ENCODE data around the gene CD99L2. TPM values are rescaled to one million over a fixed set of nuclear protein-coding genes. Genes with fewer than 3 reads are reported as not detected.

The CD99L2 gene
- total and polyA plus RNA-seq, 2 donors (not counting 1 experiment from before 2014, with no cell fraction given): 40.6 to 55.5 TPM

- DNase-seq (ENCODE audit: low read depth in 2 of 2): no peak
- no peak overlapping the region for H3K4me3 ChIP-seq (replicated peaks in 1 of 4; ENCODE audit: control extremely low read depth in 1 of 4, insufficient read depth in 1 of 4, low read depth in 3 of 4, low read length in 4 of 4)
- no peak overlapping the region for H2AFZ ChIP-seq (ENCODE audit: low read length)
- no peaks in the 10 kb centered on the region for H3K9me3 ChIP-seq (ENCODE audit: control insufficient read depth, insufficient read depth, low read depth, low read length)
- no peak overlapping the region for H3K27ac ChIP-seq (ENCODE audit: insufficient read depth, low read length)
- H4K20me1 ChIP-seq (ENCODE audit: control insufficient read depth, extremely low read depth, insufficient read depth, low read length): no peaks in the 10 kb centered on the region
- H3K79me2 ChIP-seq (ENCODE audit: control insufficient read depth, insufficient read depth, low read length): no peaks in the 10 kb centered on the region
- H3K36me3 ChIP-seq (ENCODE audit: control insufficient read depth, insufficient read depth, low read length): no peaks in the 10 kb centered on the region
- H3K27me3 ChIP-seq (ENCODE audit: control insufficient read depth, insufficient read depth, low read length): no peaks in the 10 kb centered on the region
- TF ChIP-seq, protein P1, sequence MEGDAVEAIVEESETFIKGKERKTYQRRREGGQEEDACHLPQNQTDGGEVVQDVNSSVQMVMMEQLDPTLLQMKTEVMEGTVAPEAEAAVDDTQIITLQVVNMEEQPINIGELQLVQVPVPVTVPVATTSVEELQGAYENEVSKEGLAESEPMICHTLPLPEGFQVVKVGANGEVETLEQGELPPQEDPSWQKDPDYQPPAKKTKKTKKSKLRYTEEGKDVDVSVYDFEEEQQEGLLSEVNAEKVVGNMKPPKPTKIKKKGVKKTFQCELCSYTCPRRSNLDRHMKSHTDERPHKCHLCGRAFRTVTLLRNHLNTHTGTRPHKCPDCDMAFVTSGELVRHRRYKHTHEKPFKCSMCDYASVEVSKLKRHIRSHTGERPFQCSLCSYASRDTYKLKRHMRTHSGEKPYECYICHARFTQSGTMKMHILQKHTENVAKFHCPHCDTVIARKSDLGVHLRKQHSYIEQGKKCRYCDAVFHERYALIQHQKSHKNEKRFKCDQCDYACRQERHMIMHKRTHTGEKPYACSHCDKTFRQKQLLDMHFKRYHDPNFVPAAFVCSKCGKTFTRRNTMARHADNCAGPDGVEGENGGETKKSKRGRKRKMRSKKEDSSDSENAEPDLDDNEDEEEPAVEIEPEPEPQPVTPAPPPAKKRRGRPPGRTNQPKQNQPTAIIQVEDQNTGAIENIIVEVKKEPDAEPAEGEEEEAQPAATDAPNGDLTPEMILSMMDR (conservative IDR thresholded peaks at IDR 0.05 in 1 of 2, IDR thresholded peaks at IDR 0.05 in 1 of 2; ENCODE audit: low read depth in 1 of 2, low read length in 2 of 2): no peak
- TF ChIP-seq EZH2 (IDR thresholded peaks at IDR 0.05; ENCODE audit: low read length, missing control alignments): no peak
- H3K4me2 ChIP-seq (ENCODE audit: extremely low read depth, insufficient read depth, low read length): no peak overlapping the region
- no peaks in the 10 kb centered on the region for H3K4me1 ChIP-seq (ENCODE audit: control insufficient read depth, extremely low read depth, insufficient read depth, low read length)
- H3K9ac ChIP-seq (ENCODE audit: insufficient read depth, low read length): no peak overlapping the region
Observed at GRCh38 chrX:150779385-150779784, 119.1 kb downstream of the CD99L2 start.

GRCh38 chrX:150777328-150777992 is 121.0 kb downstream of the CD99L2 start:
- no peak for TF ChIP-seq EZH2 (IDR thresholded peaks at IDR 0.05; ENCODE audit: low read length, missing control alignments)
- TF ChIP-seq, protein P1 (conservative IDR thresholded peaks at IDR 0.05 in 1 of 2, IDR thresholded peaks at IDR 0.05 in 1 of 2; ENCODE audit: low read depth in 1 of 2, low read length in 2 of 2): no peak
- Histone ChIP-seq H3K79me2 (ENCODE audit: control insufficient read depth, insufficient read depth, low read length) (no peaks in the 10 kb centered on the region), H3K4me2 (ENCODE audit: extremely low read depth, insufficient read depth, low read length) (no peak overlapping the region), H3K9ac (ENCODE audit: insufficient read depth, low read length) (no peak overlapping the region), H2AFZ (ENCODE audit: low read length) (no peak overlapping the region), H3K27me3 (ENCODE audit: control insufficient read depth, insufficient read depth, low read length) (no peaks in the 10 kb centered on the region), H3K4me3 (replicated peaks in 1 of 4; ENCODE audit: control extremely low read depth in 1 of 4, insufficient read depth in 1 of 4, low read depth in 3 of 4, low read length in 4 of 4) (no peak overlapping the region), H3K27ac (ENCODE audit: insufficient read depth, low read length) (no peak overlapping the region), H3K9me3 (ENCODE audit: control insufficient read depth, insufficient read depth, low read depth, low read length) (no peaks in the 10 kb centered on the region), H4K20me1 (ENCODE audit: control insufficient read depth, extremely low read depth, insufficient read depth, low read length) (no peaks in the 10 kb centered on the region), H3K4me1 (ENCODE audit: control insufficient read depth, extremely low read depth, insufficient read depth, low read length) (no peaks in the 10 kb centered on the region), H3K36me3 (ENCODE audit: control insufficient read depth, insufficient read depth, low read length) (no peaks in the 10 kb centered on the region)
- DNase-seq (ENCODE audit: low read depth in 2 of 2): no peak

DNA sequence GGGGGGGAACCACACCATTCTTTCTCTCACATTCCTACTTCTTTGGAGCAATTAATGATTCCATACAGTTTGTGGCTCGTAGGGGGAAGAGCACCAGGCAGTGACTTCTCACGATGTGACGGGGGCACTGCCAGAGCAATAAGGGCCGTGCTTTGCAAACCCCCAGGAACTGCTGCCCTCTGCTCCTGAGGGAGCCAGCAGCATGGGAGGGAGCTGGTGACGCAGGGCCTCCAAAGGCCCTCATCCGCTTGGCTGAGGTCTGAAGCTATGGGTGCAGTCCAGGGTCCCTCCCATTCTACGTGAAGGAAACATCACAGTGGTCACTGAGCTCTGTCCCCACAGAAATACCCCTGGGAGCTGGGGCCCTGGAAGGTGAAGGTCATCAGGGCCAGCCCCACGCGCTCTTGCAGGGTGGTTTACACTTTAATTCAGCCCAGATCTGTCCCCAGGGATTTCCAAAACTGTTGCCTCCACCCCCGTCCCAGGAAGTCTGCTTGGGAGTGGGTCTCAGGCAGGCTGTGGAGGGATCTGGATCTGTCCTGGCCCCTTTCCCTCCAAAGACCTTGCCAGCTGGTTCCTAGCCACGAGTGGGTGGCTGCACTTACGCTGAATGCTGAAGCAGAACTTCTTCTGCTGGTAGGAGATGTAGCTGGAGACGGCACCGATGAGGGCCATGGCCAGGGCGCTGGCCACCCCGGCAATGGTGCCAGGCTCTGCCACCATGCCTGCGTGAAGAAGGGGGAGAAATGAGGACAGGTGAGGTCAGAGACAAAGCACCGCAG is 122.7 kb downstream of the CD99L2 start:
- TF ChIP-seq, protein P1 (conservative IDR thresholded peaks at IDR 0.05 in 1 of 2, IDR thresholded peaks at IDR 0.05 in 1 of 2; ENCODE audit: low read depth in 1 of 2, low read length in 2 of 2): no peak
- TF ChIP-seq EZH2 (IDR thresholded peaks at IDR 0.05; ENCODE audit: low read length, missing control alignments): no peak
- H3K4me3 ChIP-seq (replicated peaks in 1 of 4; ENCODE audit: control extremely low read depth in 1 of 4, insufficient read depth in 1 of 4, low read depth in 3 of 4, low read length in 4 of 4): no peak overlapping the region
- no peak overlapping the region for H3K4me2 ChIP-seq (ENCODE audit: extremely low read depth, insufficient read depth, low read length)

More for the DNA sequence above, 122.7 kb downstream of the CD99L2 start:
- Histone ChIP-seq H4K20me1 (ENCODE audit: control insufficient read depth, extremely low read depth, insufficient read depth, low read length) (no peaks in the 10 kb centered on the region), H3K27ac (ENCODE audit: insufficient read depth, low read length) (no peak overlapping the region), H3K9me3 (ENCODE audit: control insufficient read depth, insufficient read depth, low read depth, low read length) (no peaks in the 10 kb centered on the region), H3K79me2 (ENCODE audit: control insufficient read depth, insufficient read depth, low read length) (no peaks in the 10 kb centered on the region), H3K36me3 (ENCODE audit: control insufficient read depth, insufficient read depth, low read length) (no peaks in the 10 kb centered on the region), H3K4me1 (ENCODE audit: control insufficient read depth, extremely low read depth, insufficient read depth, low read length) (no peaks in the 10 kb centered on the region), H3K27me3 (ENCODE audit: control insufficient read depth, insufficient read depth, low read length) (no peaks in the 10 kb centered on the region), H2AFZ (ENCODE audit: low read length) (no peak overlapping the region), H3K9ac (ENCODE audit: insufficient read depth, low read length) (no peak overlapping the region)
- no peak for DNase-seq (ENCODE audit: low read depth in 2 of 2)
